IMR-90 (cell line): ENCODE measurements around the gene NUP210. TPM values are rescaled to one million over a fixed set of nuclear protein-coding genes. Genes with fewer than 3 reads are reported as not detected.

Experiments
- ATAC-seq: fragments of 200-7000 bp; cut with Tn5 transposase; 2 replicates; pipeline ENCODE4 v1.9.1; 2020; ENCODE audit warnings: low read depth, mild to moderate bottlenecking, moderate library complexity
- BruUV-seq: library from RNA; stranded (reverse); fragments of 400-500 nt; replicated peaks from 2 replicates; lab custom pipeline; 2021; lab: Mats Ljungman, UMichigan
- CTCF ChIA-PET: fragments of 300-600 bp; formaldehyde crosslinking; extraction: SDS; loops from one replicate; lab custom pipeline; 2021; ENCODE audit warnings: antibody characterized with exemption; lab: Yijun Ruan, JAX
- POLR2A ChIA-PET: fragments of 300-600 bp; sonication (Branson Sonifier 250); formaldehyde crosslinking; loops from one replicate; lab custom pipeline; 2022; ENCODE audit warnings: antibody characterized with exemption; ENCODE audit not compliant: unreplicated experiment; lab: Charles Lee
- DNase-seq: peaks from one replicate; pipeline ENCODE4 v3.0.0; 2013
- H2AFZ ChIP-seq: replicated peaks from 2 replicates; pipeline ENCODE3; 2013; ENCODE audit warnings: low read length, mild to moderate bottlenecking; ENCODE audit not compliant: poor library complexity
- H2AK5ac ChIP-seq: 2 replicates; pipeline ENCODE4 v1.6.1; 2013; ENCODE audit warnings: low read depth, low read length, inconsistent platforms
- H2AK9ac ChIP-seq: replicated peaks from 2 replicates; pipeline ENCODE3; 2013; ENCODE audit warnings: mild to moderate bottlenecking, low read depth, low read length, moderate library complexity; ENCODE audit not compliant: poor library complexity
- H2BK120ac ChIP-seq: 2 replicates; pipeline ENCODE4 v1.6.1; 2013; ENCODE audit warnings: low read depth, low read length, inconsistent platforms
- H2BK15ac ChIP-seq: 3 replicates; pipeline ENCODE4 v1.6.1; 2013; ENCODE audit warnings: low read depth, low read length, inconsistent platforms
- H2BK20ac ChIP-seq: 2 replicates; pipeline ENCODE4 v1.6.1; 2013; ENCODE audit warnings: low read depth, mild to moderate bottlenecking, inconsistent platforms, low read length, moderate library complexity
- H2BK5ac ChIP-seq: 2 replicates; pipeline ENCODE4 v1.6.1; 2013; ENCODE audit warnings: mild to moderate bottlenecking, low read depth, low read length, inconsistent platforms; ENCODE audit not compliant: poor library complexity, severe bottlenecking
- H3K14ac ChIP-seq: replicated peaks from 2 replicates; pipeline ENCODE4 v1.6.1; 2013; ENCODE audit warnings: low read depth, low read length, inconsistent platforms
- H3K18ac ChIP-seq: 2 replicates; pipeline ENCODE4 v1.6.1; 2013; ENCODE audit warnings: low read depth, low read length, control low read depth
- H3K23ac ChIP-seq: 2 replicates; pipeline ENCODE4 v1.6.1; 2013; ENCODE audit warnings: low read depth, low read length, inconsistent platforms
- H3K27ac ChIP-seq: 2 replicates; pipeline ENCODE4 v1.5.1; 2013; ENCODE audit warnings: mild to moderate bottlenecking, control low read depth, low read length; ENCODE audit not compliant: insufficient read depth
- H3K27me3 ChIP-seq: 2 replicates; pipeline ENCODE4 v1.6.1; 2013; ENCODE audit warnings: low read length; ENCODE audit not compliant: control insufficient read depth, insufficient read depth
- H3K36me3 ChIP-seq: 2 replicates; pipeline ENCODE4 v1.6.1; 2013; ENCODE audit warnings: low read length, mixed read lengths; ENCODE audit not compliant: control insufficient read depth, insufficient read depth
- H3K4ac ChIP-seq: 2 replicates; pipeline ENCODE4 v1.6.1; 2013; ENCODE audit warnings: low read depth, low read length, inconsistent platforms
- H3K4me1 ChIP-seq: 2 replicates; pipeline ENCODE4 v1.6.1; 2013; ENCODE audit warnings: low read length, mixed read lengths; ENCODE audit not compliant: control insufficient read depth, insufficient read depth
- H3K4me2 ChIP-seq: 2 replicates; pipeline ENCODE4 v1.6.1; 2013; ENCODE audit warnings: low read depth, mild to moderate bottlenecking, control low read depth, low read length, moderate library complexity
- H3K4me3 ChIP-seq: 2 replicates; pipeline ENCODE4 v1.5.1; 2013; ENCODE audit warnings: low read depth, mild to moderate bottlenecking, control low read depth, low read length, moderate library complexity; ENCODE audit not compliant: insufficient read depth
- H3K56ac ChIP-seq: 2 replicates; pipeline ENCODE4 v1.6.1; 2013; ENCODE audit warnings: low read length, inconsistent platforms; ENCODE audit not compliant: insufficient read depth; ENCODE audit errors: extremely low read depth
- H3K79me1 ChIP-seq, 2 experiments: 2 replicates each; pipeline ENCODE4 v1.6.1; 2013; ENCODE audit warnings: low read length in 2 of 2, inconsistent platforms in 1 of 2, low read depth in 1 of 2
- H3K9ac ChIP-seq: 2 replicates; pipeline ENCODE4 v1.6.1; 2013; ENCODE audit warnings: low read depth, low read length, control low read depth
- H3K9me1 ChIP-seq: 2 replicates; pipeline ENCODE4 v1.6.1; 2013; ENCODE audit warnings: low read length, inconsistent platforms; ENCODE audit not compliant: insufficient read depth
- H3K9me3 ChIP-seq: 2 replicates; pipeline ENCODE4 v1.6.1; 2013; ENCODE audit warnings: low read length; ENCODE audit not compliant: control insufficient read depth, insufficient read depth
- H4K20me1 ChIP-seq: 2 replicates; pipeline ENCODE4 v1.6.1; 2013; ENCODE audit warnings: low read length, inconsistent platforms; ENCODE audit not compliant: insufficient read depth
- H4K5ac ChIP-seq: 2 replicates; pipeline ENCODE4 v1.6.1; 2013; ENCODE audit warnings: mild to moderate bottlenecking, low read depth, low read length, control low read depth
- H4K8ac ChIP-seq, 2 experiments: 2 replicates each; pipeline ENCODE4 v1.6.1; 2013; ENCODE audit warnings: low read depth in 2 of 2, low read length in 2 of 2, control low read depth in 1 of 2, inconsistent platforms in 1 of 2
- H4K91ac ChIP-seq: 2 replicates; pipeline ENCODE4 v1.6.1; 2013; ENCODE audit warnings: low read depth, low read length, inconsistent platforms; ENCODE audit not compliant: insufficient read depth
- CTCF ChIP-seq: conservative IDR thresholded peaks from 2 replicates; pipeline ENCODE4 v1.5.1; 2012; ENCODE audit warnings: mild to moderate bottlenecking, low read depth, low read length, improper control_type of control experiment
- ELK1 ChIP-seq: fragments of 150-350 bp; IDR thresholded peaks from 2 replicates; pipeline ENCODE4 v1.6.1; 2016; ENCODE audit warnings: low read depth, mild to moderate bottlenecking, low read length, moderate library complexity, borderline replicate concordance
- FOS ChIP-seq: fragments of 150-350 bp; IDR thresholded peaks from 2 replicates; pipeline ENCODE4 v1.6.1; 2016; ENCODE audit warnings: low read depth, low read length
- MAZ ChIP-seq: IDR thresholded peaks from 2 replicates; pipeline ENCODE4 v1.6.1; 2012; ENCODE audit warnings: low read depth, mild to moderate bottlenecking, low read length, improper control_type of control experiment, moderate library complexity, borderline replicate concordance
- MXI1 ChIP-seq: IDR thresholded peaks from 2 replicates; pipeline ENCODE4 v1.6.1; 2012; ENCODE audit warnings: low read depth, mild to moderate bottlenecking, low read length, moderate library complexity, borderline replicate concordance
- NFE2L2 ChIP-seq: fragments of 150-350 bp; IDR thresholded peaks from 2 replicates; pipeline ENCODE4 v1.6.1; 2016; ENCODE audit warnings: low read depth, mild to moderate bottlenecking, low read length
- RCOR1 ChIP-seq: IDR thresholded peaks from 2 replicates; pipeline ENCODE4 v1.6.1; 2012; ENCODE audit warnings: mild to moderate bottlenecking, low read length, improper control_type of control experiment; ENCODE audit not compliant: insufficient replicate concordance
- WGBS, 2 experiments: methylation state at CpG; one replicate each; pipeline versions ENCODE4 v1.1.5 to v1.1.7; 2013; ENCODE audit warnings: missing lambda C conversion rate in 2 of 2; ENCODE audit not compliant: insufficient read length in 1 of 2; ENCODE audit errors: extremely low coverage in 2 of 2; 5-methylcytosine and 5-hydroxymethylcytosine counted together
- dilution Hi-C: fragments of 300-500 bp; cut with HindIII; formaldehyde crosslinking; loops from one replicate; pipeline ENCODE4 v1.14.3; 2018; ENCODE audit warnings: low sequenced_read_pairs; ENCODE audit not compliant: unreplicated experiment
- in situ Hi-C: fragments of 300-500 bp; cut with MboI; formaldehyde crosslinking; loops from 3 replicates; pipeline ENCODE4 v1.14.3; 2019; ENCODE audit warnings: low sequenced_read_pairs, inconsistent platforms, mixed read lengths
- intact Hi-C: fragments of 100-400 bp; cut with micrococcal nuclease; formaldehyde crosslinking; loops from 2 replicates; pipeline ENCODE4 v1.10.0; 2022
- polyA plus RNA-seq, 3 experiments: library from polyadenylated mRNA; depleted of rRNA; stranded (reverse); fragments of >200 nt; gene quantifications; 2 replicates each; pipeline ENCODE4 v1.2.3, GENCODE V29; 2012; ENCODE audit warnings: low replicate concordance in 1 of 3
- total RNA-seq: library from RNA; depleted of rRNA; stranded (reverse); fragments of >200 nt; gene quantifications from 2 replicates; pipeline ENCODE4 v1.2.3, GENCODE V29; 2012

NUP210 gene
- total and polyA plus RNA-seq, 2 of the 4 experiments (the other 2 are of a cell fraction), result under 0.01 to 0.03 TPM

GRCh38 chr3:13335059-13335458, 85.1 kb downstream of the NUP210 start:
- H4K91ac ChIP-seq, result no peak overlapping the region
- peaks cover 35% of the 10 kb centered on the region for H3K27me3 ChIP-seq
- no peak overlapping the region for H3K4ac ChIP-seq
- H4K8ac ChIP-seq, result no peak overlapping the region
- ChIA-PET POLR2A (no interaction called here), CTCF (no interaction called here)
- ATAC-seq, result no peak
- H3K4me2 ChIP-seq, result no peak overlapping the region
- no peak overlapping the region for H2BK120ac ChIP-seq
- intact Hi-C loops, result no loop called here
- no peak overlapping the region for H3K4me3 ChIP-seq
- no peak overlapping the region for H2BK15ac ChIP-seq
- no peaks in the 10 kb centered on the region for H3K4me1 ChIP-seq
- no peak overlapping the region for H3K18ac ChIP-seq
- H4K5ac ChIP-seq, result no peak overlapping the region
- WGBS, 2 experiments, result 17% methylated on average over 3 of the region's 6 CpGs; no CpG with 5 or more reads in 1 of the 2 experiments
- no peak for DNase-seq
- H2AFZ ChIP-seq, result peak overlapping the region; percentile 21
- no peak overlapping the region for H2AK9ac ChIP-seq
- H3K14ac ChIP-seq, result no peak overlapping the region
- in situ Hi-C loops, result no loop called here
- dilution Hi-C loops, result no loop called here
- H2BK5ac ChIP-seq, result no peak overlapping the region
- no peaks in the 10 kb centered on the region for H4K20me1 ChIP-seq
- no TSS peak for BruUV-seq
- no peak overlapping the region for H3K9ac ChIP-seq
- H3K79me1 ChIP-seq, result no peaks in the 10 kb centered on the region
- no peak overlapping the region for H3K23ac ChIP-seq
- no peaks in the 10 kb centered on the region for H3K9me3 ChIP-seq
- no peaks in the 10 kb centered on the region for H3K9me1 ChIP-seq
- no peak overlapping the region for H2AK5ac ChIP-seq
- TF ChIP-seq RCOR1 (no peak), ELK1 (no peak), NFE2L2 (no peak), MXI1 (no peak), MAZ (no peak), CTCF (no peak), FOS (no peak)
- no peak overlapping the region for H3K27ac ChIP-seq
- no peak overlapping the region for H2BK20ac ChIP-seq
- H3K56ac ChIP-seq, result no peak overlapping the region
- no peaks in the 10 kb centered on the region for H3K36me3 ChIP-seq
